Thoracic aorta (tissue), 2 donors: ENCODE data around the gene C3orf85. TPM values are rescaled to one million over a fixed set of nuclear protein-coding genes. Genes with fewer than 3 reads are reported as not detected.

Experiments
- ATAC-seq: fragments of 150-250 bp; one replicate; pipeline ENCODE4 v1.8.0; 2017; ENCODE audit warnings: low read depth; ENCODE audit not compliant: insufficient number of reproducible peaks, low FRiP score
- DNase-seq: peaks from one replicate; pipeline ENCODE4 v3.0.0-alpha.2; 2020; ENCODE audit warnings: low spot score
- H3K27ac ChIP-seq, 2 donors: fragments of 200-600 bp; sonication (generic); 1 replicate in 1 of 2; 2 replicates in 1 of 2; pipeline ENCODE4 v1.5.1; 2016; ENCODE audit warnings: mild to moderate bottlenecking in 2 of 2, moderate library complexity in 2 of 2
- H3K27me3 ChIP-seq: fragments of 200-600 bp; sonication (generic); replicated peaks from 2 replicates; pipeline ENCODE4 v1.6.0; 2016; ENCODE audit warnings: mild to moderate bottlenecking; ENCODE audit not compliant: insufficient read depth
- H3K36me3 ChIP-seq: fragments of 200-600 bp; sonication (generic); one replicate; pipeline ENCODE4 v1.5.1; 2016
- H3K4me1 ChIP-seq, 2 donors: fragments of 200-600 bp; sonication (generic); 1 replicate in 1 of 2; 2 replicates in 1 of 2; pipeline versions ENCODE4 v1.5.1 to v1.6.0; 2016; ENCODE audit warnings: low read depth in 2 of 2, mild to moderate bottlenecking in 1 of 2; ENCODE audit not compliant: control insufficient read depth in 1 of 2
- H3K4me3 ChIP-seq: fragments of 200-600 bp; sonication (generic); 2 replicates; pipeline ENCODE4 v1.5.1; 2016; ENCODE audit warnings: mild to moderate bottlenecking
- H3K9me3 ChIP-seq: fragments of 200-600 bp; sonication (generic); 2 replicates; pipeline ENCODE4 v1.5.1; 2016
- CTCF ChIP-seq: fragments of 200-600 bp; sonication (generic); IDR thresholded peaks from one replicate; pipeline ENCODE4 v1.5.1; 2019; ENCODE audit warnings: antibody characterized with exemption
- total RNA-seq, 2 donors: library from RNA; depleted of rRNA; stranded (reverse); fragments of >200 nt; gene quantifications; one replicate each; pipeline versions ENCODE4 v1.1.0 to v1.2.3, GENCODE V29; 2016

C3orf85 gene
- total RNA-seq: not detected

- H3K27me3 ChIP-seq: no peaks in the 10 kb centered on the region
- ATAC-seq (no peak), DNase-seq (no peak)
- no peaks in the 10 kb centered on the region for H3K36me3 ChIP-seq
- no peak within 1 kb of the TSS for H3K27ac ChIP-seq
- H3K9me3 ChIP-seq: no peaks in the 10 kb centered on the region
- H3K4me3 ChIP-seq: no peak within 1 kb of the TSS
- H3K4me1 ChIP-seq: no peaks in the 10 kb centered on the region
- no peak for TF ChIP-seq CTCF
These were observed at the start of gene C3orf85 for GRCh38 chr3:109136523-109136922. TSS of gene C3orf85 (plus strand) at chr3:109136719. CDS start at chr3:109136848, 129 bp downstream.

GRCh38 chr3:109089265-109089664, 47.3 kb upstream of the C3orf85 start:
- no peaks in the 10 kb centered on the region for H3K9me3 ChIP-seq
- DNase-seq: no peak
- H3K36me3 ChIP-seq: no peaks in the 10 kb centered on the region
- no peaks in the 10 kb centered on the region for H3K4me1 ChIP-seq
- no peak overlapping the region for H3K4me3 ChIP-seq
- H3K27me3 ChIP-seq: no peaks in the 10 kb centered on the region
- no peak overlapping the region for H3K27ac ChIP-seq
- no peak for ATAC-seq
- TF ChIP-seq CTCF: no peak

- no peak for TF ChIP-seq CTCF
- H3K27ac ChIP-seq: no peak overlapping the region
- no peak for ATAC-seq
These were observed 44.7 kb upstream of the C3orf85 start for GRCh38 chr3:109091846-109092245.

GRCh38 chr3:109093561-109093960, 43.0 kb upstream of the C3orf85 start:
- ATAC-seq (no peak), DNase-seq (no peak)
- Histone ChIP-seq H3K9me3 (no peaks in the 10 kb centered on the region), H3K27me3 (no peaks in the 10 kb centered on the region), H3K4me3 (no peak overlapping the region), H3K4me1 (no peaks in the 10 kb centered on the region), H3K27ac (no peak overlapping the region), H3K36me3 (no peaks in the 10 kb centered on the region)
- TF ChIP-seq CTCF: no peak

More at GRCh38 chr3:109091846-109092245, 44.7 kb upstream of the C3orf85 start:
- H3K9me3 ChIP-seq: no peaks in the 10 kb centered on the region
- H3K36me3 ChIP-seq: no peaks in the 10 kb centered on the region
- no peaks in the 10 kb centered on the region for H3K4me1 ChIP-seq
- DNase-seq: no peak
- H3K4me3 ChIP-seq: no peak overlapping the region
- H3K27me3 ChIP-seq: no peaks in the 10 kb centered on the region

GRCh38 chr3:109095166-109095565, 41.4 kb upstream of the C3orf85 start:
- DNase-seq (no peak), ATAC-seq (no peak)
- H3K36me3 ChIP-seq: no peaks in the 10 kb centered on the region
- H3K4me1 ChIP-seq: no peaks in the 10 kb centered on the region
- H3K9me3 ChIP-seq: no peaks in the 10 kb centered on the region
- H3K27ac ChIP-seq: no peak overlapping the region
- no peak overlapping the region for H3K4me3 ChIP-seq
- no peaks in the 10 kb centered on the region for H3K27me3 ChIP-seq
- TF ChIP-seq CTCF: no peak
